Femur (tissue), 1 donor: ENCODE data around the gene TTC12.
A peak's percentile ranks its signal among the peaks of the same experiment; 100 is the strongest.

Source experiments
- DNase-seq: peaks from one replicate; pipeline ENCODE4 v3.0.0-alpha.2; 2017

The TTC12 gene

GRCh38 chr11:113377681-113378412, 63.5 kb downstream of the TTC12 start:
- no peak for DNase-seq

- DNase-seq = no peak
These were observed 64.3 kb downstream of the TTC12 start for GRCh38 chr11:113378692-113379091.

GRCh38 chr11:113382121-113382520, 67.7 kb downstream of the TTC12 start:
- no peak for DNase-seq

GRCh38 chr11:113384551-113384950, 70.2 kb downstream of the TTC12 start:
- no peak for DNase-seq

GRCh38 chr11:113385749-113386148, 71.4 kb downstream of the TTC12 start:
- no peak for DNase-seq

- no peak for DNase-seq
These were observed 72.5 kb downstream of the TTC12 start for GRCh38 chr11:113386866-113387265.

GRCh38 chr11:113387605-113388211, 73.3 kb downstream of the TTC12 start, which contains the start of gene ANKK1:
Gene ANKK1 (plus strand): TSS chr11:113387779. CDS start chr11:113387885, 106 bp downstream.
- no peak for DNase-seq

- DNase-seq = no peak
These were observed 74.9 kb downstream of the TTC12 start for GRCh38 chr11:113389272-113389671.

GRCh38 chr11:113392236-113392921, 78.0 kb downstream of the TTC12 start:
- DNase-seq = no peak

- no peak for DNase-seq
These were observed 79.2 kb downstream of the TTC12 start for GRCh38 chr11:113393501-113393985.

- DNase-seq = no peak
These were observed 80.5 kb downstream of the TTC12 start for GRCh38 chr11:113394919-113395318.

- DNase-seq = no peak
These were observed 81.5 kb downstream of the TTC12 start for GRCh38 chr11:113395782-113396336.

GRCh38 chr11:113396690-113397089, 82.3 kb downstream of the TTC12 start:
- no peak for DNase-seq

GRCh38 chr11:113397212-113397611, 82.8 kb downstream of the TTC12 start:
- DNase-seq = no peak

- DNase-seq = no peak
These were observed 83.4 kb downstream of the TTC12 start for GRCh38 chr11:113397821-113398220.

- DNase-seq = no peak
These were observed 84.5 kb downstream of the TTC12 start for GRCh38 chr11:113398669-113399430.

GRCh38 chr11:113400631-113401230, 86.3 kb downstream of the TTC12 start:
- no peak for DNase-seq

- DNase-seq = peak; percentile 51
These were observed 87.3 kb downstream of the TTC12 start for GRCh38 chr11:113401718-113402117.

GRCh38 chr11:113404859-113405430, 90.6 kb downstream of the TTC12 start:
- no peak for DNase-seq

GRCh38 chr11:113405724-113406478, 91.5 kb downstream of the TTC12 start:
- no peak for DNase-seq

- no peak for DNase-seq
These were observed 92.8 kb downstream of the TTC12 start for GRCh38 chr11:113407163-113407562.
